GM12801 (cell line): ENCODE data around the gene TACC2.

Experiments
- TF ChIP-seq, protein P1 (sequence below): IDR thresholded peaks from one replicate; pipeline ENCODE4 v1.5.1; 2011; ENCODE audit warnings: control low read depth; ENCODE audit not compliant: insufficient read length; ENCODE audit errors: extremely low read depth

The TACC2 gene

DNA sequence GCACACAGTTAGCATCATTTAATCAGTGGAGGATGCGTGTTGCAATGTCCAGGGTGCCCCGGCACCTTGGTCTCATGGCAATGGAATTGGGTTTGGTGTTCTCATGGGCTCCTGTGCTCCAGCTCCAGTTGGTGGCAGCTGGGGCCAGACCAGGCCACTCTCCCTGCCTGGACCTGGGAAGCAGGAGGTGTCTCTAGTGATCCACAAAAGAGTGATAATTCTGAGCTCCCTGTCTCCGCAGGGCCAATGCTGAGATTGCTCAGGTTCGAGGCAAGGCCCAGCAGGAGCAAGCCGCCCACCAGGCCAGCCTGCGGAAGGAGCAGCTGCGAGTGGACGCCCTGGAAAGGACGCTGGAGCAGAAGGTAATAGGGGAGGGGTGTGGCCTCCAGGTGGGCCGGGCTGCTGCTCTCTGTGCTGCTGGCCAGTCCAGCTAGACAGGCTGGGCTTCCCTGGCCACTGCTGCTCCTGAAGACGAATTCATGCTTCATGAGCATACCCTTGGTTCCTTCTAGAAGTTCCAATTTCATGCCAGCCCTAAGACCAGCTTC lies 260.4 kb downstream of the TACC2 start:
- TF ChIP-seq, protein P1, sequence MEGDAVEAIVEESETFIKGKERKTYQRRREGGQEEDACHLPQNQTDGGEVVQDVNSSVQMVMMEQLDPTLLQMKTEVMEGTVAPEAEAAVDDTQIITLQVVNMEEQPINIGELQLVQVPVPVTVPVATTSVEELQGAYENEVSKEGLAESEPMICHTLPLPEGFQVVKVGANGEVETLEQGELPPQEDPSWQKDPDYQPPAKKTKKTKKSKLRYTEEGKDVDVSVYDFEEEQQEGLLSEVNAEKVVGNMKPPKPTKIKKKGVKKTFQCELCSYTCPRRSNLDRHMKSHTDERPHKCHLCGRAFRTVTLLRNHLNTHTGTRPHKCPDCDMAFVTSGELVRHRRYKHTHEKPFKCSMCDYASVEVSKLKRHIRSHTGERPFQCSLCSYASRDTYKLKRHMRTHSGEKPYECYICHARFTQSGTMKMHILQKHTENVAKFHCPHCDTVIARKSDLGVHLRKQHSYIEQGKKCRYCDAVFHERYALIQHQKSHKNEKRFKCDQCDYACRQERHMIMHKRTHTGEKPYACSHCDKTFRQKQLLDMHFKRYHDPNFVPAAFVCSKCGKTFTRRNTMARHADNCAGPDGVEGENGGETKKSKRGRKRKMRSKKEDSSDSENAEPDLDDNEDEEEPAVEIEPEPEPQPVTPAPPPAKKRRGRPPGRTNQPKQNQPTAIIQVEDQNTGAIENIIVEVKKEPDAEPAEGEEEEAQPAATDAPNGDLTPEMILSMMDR: no peak

DNA sequence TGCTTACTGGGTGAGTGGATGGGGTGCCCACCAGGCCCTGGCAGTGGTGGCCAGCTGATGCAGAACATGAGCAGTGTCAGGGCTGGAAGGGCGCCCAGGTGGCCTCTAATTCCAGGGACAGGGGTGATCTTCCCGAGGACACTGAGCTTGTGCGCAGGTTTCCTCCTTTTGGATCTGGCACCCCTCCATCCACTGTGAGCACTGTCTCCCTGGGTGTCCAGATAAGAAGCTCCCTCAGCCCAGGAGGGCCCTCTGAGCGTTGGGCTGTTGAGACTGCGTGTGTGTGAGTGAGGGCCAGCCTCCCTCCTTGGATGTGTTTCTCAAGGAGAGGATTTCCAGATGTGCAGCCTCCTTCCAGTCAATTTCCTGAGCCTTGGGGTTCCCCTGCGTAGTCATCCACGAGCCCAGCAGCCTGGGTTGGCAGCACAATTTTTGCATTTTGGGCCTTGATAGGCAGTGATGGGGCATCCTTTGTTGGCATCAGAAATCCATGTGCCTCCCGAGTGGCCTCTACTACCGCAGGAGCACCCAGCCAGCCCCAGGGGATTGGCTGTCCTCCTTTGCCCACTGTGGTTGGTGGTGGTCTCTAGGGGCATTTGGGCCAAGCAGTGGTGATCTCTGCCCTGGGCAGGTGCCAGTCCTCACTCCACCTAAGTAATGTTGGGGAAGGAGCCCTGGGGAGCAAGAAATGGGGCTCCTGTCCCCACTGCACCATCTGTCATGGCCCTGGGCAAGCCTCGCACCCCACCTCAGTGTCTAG lies 261.2 kb downstream of the TACC2 start:
- TF ChIP-seq, protein P1: no peak

DNA sequence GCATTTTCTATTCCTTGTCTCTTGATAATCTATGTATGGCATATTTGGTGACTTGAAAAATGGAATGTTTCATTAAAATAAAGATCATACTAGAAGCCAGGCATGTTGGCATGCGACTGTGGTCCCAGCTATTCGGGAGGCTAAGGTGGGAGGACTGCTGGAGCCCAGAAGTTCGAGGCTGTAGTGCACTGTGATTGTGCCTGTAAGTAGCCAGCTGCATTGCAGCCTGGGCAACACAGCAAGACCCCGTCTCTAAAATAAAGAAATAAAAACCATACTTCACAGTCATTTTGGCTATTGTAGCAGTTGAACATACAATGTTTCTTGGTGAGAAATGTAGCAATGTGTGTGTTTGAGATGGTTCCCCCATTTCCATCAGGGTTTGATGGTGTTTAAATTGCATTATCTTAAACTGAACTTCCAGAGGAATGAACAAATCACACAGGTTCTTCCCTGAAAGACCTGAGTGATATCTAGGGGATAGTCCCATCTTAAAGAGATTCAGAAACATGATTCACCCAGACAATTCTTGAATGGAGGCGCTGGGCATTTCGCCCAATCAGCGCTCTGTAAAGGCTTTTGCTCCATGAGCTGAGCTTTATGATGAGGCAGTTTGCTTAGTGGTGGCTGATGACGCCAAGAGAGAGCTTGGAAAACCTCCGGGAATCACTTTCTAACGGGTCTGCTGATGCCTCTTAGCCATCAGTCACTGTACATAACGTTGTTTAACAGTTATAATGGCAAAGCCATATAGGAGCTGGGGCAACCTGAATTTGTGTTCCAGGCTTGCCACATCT lies 262.7 kb downstream of the TACC2 start:
- TF ChIP-seq, protein P1: no peak

DNA sequence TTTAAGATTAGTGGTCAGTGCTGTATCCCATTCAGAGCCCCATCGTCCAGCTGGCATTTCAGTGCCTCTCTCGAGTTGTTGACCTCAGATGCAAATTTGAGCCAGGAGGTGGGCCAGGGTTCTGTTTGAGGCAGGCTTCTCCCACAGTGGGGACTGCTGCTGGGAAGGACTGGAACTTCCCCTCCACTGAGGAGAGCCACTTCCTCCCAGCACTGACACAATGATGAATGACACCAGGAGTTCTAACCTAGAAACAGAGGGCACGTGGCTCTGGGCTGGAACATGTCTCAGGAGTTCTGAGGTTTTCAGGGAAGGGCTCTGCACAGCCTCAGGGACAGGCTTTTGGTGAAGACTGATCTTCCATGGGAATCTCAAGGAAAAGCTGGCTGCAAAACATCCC lies 263.8 kb downstream of the TACC2 start:
- TF ChIP-seq, protein P1: no peak

DNA sequence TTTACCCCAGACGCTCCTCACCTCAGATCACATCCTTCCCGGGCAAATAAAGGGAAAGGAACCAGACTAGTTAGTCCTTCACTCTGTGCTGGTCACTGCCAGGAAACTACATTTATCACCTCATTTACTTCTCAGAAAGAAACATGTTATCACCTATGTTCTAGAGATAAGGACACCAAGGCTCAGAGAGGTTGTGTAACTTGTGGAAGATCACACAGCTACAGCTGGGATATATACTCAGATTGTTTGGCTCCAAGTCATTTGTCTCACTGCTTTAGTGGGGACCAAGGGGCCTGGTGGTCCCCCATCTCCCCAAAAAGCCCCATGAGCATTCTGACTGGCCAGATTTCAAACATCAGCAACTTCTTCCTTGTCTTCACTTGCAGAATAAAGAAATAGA lies 264.6 kb downstream of the TACC2 start:
- TF ChIP-seq, protein P1: no peak

DNA sequence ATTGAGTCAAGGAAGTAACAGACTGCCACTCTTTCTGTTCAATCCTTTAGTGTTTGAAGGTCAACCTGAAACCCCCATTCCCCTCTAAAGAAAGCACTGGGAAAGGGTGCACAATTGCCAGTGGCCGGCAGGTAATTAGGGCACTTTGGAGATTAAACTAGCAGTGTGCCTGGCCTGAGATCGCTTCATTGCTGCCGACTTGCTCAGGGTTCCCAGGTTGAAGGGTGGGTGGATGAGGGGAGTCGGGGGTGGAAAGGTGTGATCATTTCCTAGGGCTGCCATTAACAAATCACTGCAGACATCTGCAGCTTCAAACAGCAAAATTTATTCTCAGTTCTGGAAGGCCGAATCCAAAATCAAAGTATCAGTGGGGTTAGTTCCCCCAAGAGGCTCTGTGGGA lies 265.9 kb downstream of the TACC2 start:
- TF ChIP-seq, protein P1: no peak

DNA sequence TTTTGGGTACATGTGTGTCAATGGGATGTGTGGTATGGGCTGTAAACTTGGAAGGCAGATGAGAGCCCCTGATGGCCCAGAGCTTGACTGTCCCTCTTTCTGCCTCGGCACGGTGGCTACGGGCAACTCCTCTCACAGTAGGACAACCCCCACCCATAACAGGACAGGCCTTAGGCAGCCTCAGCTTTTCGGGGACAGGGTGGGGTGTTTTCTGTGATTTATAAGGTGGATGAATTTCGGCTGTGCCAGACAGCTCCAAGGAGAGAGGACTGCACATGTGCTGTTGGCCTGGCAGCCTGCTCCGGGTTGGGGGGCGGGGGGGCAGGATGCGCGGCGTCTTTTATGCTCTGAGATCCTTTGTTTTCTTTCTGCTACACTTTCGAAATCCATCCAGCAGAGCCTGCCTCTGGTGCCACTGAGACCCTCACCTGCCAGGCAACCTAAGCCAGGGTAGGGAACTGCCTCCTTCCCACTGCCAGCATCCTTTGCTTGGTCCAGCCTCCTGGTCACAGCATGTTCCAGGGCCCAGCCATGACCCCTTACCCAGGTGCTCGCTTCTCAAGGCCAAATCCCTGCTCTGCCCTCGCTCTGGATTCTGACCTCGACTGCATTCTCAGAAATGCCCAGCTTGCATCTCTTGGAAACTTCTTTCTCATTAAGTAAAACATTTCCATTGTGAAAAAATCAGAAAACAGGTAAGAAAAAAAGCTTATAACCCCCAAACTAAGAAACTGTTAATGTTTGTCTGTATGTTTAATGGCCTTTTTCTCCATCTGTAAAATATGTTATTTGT lies 266.7 kb downstream of the TACC2 start:
- TF ChIP-seq, protein P1: no peak
